IPS-18c (cell line): ENCODE data around the gene CBLN3.
A peak's percentile ranks its signal among the peaks of the same experiment; 100 is the strongest.
"Not testable (repeated sequence)": the region's sequence is repeated elsewhere in the genome, so short reads cannot be mapped to it uniquely, and the experiment has no call there.

Experiments
- H3K4me3 ChIP-seq: 2 replicates; pipeline ENCODE4 v1.7.0; 2013; ENCODE audit warnings: low read depth, mild to moderate bottlenecking, low read length, moderate library complexity; ENCODE audit not compliant: insufficient read depth
- H3K9me3 ChIP-seq: one replicate; pipeline ENCODE4 v1.6.1; 2013; ENCODE audit warnings: mild to moderate bottlenecking, low read length, moderate library complexity; ENCODE audit not compliant: control insufficient read depth, insufficient read depth

CBLN3 gene

DNA sequence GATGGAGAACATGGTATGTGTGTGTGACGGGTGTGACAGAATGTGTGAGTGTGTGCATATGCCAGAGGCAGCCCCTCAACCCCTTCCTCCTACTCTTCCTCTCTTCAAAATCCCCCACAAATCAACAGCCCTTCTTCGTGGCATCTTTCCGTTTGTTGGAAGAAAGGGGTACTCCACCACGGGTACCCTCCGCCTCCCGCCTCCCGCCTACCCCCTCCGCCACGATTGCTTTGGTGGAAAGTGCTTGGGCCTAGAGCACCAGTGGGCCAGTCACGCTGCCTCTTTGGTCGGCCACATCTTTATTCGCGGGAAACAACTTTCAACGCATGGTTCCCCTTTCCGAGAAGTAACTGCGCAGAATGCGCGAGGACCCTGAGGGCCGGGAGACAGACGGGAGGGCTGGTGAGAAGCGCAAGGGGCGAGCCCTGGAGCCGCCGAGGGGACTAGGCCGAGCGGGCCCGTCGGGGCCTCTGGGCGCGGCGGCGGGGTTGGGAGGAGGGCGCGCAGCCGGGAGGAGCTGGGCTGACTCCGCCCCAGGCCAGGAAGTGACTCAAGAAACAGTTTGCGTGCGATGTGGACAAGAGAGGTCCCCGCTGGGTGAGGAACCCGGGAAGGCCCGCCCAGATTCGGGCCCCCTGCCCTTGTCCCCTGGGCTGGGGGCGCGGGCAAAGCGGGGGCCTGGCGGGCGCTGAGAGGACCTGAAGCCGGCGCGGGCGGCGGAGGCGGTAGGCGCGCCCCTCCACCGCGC lies at the start of gene CBLN3, which contains the start of gene KHNYN:
Gene CBLN3 (minus strand): TSS at position 274 of the 748 bp plus-strand sequence. CDS start 614 bp downstream, outside the sequence.
Gene KHNYN (plus strand): TSS at position 560 of the 748 bp plus-strand sequence. CDS start 777 bp downstream, outside the sequence.
- peak within 1 kb of the TSS; percentile 77 for H3K4me3 ChIP-seq
- no peaks in the 10 kb centered on the region for H3K9me3 ChIP-seq

DNA sequence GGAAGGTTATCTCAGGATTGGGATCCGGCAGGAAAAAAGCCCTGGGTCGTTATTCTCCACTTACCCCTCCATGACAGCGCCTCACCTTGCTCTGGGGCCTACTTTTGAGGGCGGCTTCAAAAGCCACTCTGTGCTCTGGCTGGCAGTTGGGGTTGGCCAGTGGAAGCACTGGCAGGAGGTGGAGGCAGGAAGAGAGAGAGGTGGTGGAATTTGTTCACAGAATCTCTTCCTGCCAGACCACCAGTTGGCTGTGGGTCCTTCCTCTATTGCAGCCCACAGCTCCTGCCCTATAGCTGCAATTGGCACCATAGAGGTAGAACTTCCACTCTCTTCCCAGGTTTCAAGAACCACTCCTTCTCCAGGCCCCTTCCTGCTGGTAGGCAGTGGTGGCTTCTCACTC lies 45.8 kb upstream of the CBLN3 start:
- Histone ChIP-seq H3K4me3 (no peak overlapping the region), H3K9me3 (peaks cover 2% of the 10 kb centered on the region)

DNA sequence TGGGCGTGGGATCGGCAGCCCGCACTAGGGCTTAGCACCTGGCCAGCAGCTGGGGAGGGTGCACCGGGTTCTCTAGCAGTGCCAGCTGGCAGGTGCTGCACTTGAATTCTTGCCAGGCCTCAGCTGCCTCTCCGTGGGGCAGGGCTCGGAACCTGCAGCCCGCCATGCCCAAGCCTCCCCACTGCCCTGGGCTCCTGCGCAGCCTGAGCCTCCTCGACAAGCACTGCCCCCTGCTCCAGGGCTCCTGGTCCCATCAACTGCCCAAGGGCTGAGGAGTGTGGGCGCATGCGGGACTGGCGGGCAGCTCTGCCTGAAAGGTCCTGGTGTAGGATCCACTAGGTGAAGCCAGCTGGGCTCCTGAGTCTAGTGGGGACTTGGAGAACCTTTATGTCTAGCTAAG lies 43.7 kb upstream of the CBLN3 start:
- peaks cover 2% of the 10 kb centered on the region for H3K9me3 ChIP-seq
- H3K4me3 ChIP-seq = no peak overlapping the region

DNA sequence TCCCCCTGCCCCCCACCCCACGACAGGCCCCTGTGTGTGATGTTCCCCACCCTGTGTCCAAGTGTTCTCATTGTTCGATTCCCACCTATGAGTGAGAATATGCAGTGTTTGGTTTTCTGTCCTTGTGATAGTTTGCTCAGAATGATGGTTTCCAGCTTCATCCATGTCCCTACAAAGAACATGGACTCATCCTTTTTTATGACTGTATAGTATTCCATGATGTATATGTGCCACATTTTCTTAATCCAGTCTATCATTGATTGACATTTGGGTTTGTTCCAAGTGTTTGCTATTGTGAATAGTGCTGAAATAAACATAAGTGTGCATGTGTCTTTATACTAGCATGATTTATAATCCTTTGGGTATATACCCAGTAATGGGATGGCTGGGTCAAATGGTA lies 41.0 kb upstream of the CBLN3 start:
- not testable (repeated sequence) for H3K9me3 ChIP-seq

DNA sequence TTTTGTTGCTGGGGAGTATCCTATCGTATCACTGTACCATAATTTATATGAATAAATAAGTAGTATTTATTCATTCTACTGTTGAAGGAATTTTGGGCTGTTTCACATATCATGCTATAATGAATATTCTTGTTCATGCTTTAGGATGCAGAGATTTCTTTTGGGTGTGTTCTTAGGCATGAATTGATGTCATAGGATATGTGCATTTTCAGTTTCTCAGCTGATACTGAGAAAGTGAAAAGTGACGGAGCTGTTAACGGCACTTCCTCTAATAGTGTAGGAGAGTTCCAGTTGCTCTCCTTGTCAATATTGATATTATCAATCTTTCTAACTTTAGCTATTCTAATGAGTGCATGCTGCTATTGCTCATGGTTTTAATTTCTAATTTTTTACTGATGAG lies 36.3 kb upstream of the CBLN3 start:
- Histone ChIP-seq H3K9me3 (no peaks in the 10 kb centered on the region), H3K4me3 (no peak overlapping the region)

More for the DNA sequence above, 41.0 kb upstream of the CBLN3 start:
- H3K4me3 ChIP-seq = not testable (repeated sequence)

DNA sequence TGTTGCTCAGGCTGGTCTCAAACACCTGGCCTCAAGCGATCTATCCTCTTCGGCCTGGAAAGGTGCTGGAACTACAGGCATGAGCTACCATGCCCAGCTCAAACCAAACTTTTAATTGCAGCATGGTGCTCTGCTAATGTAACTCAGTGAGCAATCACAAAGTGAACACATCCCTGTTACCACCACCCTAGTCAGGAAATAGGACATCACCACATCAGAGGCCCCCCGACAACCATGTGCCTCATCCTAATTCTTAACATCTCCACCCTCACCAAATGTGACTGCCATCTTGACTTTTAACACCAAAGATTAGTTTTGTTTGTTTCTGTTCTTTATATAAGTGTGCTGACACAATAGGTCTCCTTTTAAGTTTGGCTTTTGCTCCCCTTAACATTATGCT lies 35.9 kb upstream of the CBLN3 start:
- H3K9me3 ChIP-seq = no peaks in the 10 kb centered on the region
- H3K4me3 ChIP-seq = no peak overlapping the region

DNA sequence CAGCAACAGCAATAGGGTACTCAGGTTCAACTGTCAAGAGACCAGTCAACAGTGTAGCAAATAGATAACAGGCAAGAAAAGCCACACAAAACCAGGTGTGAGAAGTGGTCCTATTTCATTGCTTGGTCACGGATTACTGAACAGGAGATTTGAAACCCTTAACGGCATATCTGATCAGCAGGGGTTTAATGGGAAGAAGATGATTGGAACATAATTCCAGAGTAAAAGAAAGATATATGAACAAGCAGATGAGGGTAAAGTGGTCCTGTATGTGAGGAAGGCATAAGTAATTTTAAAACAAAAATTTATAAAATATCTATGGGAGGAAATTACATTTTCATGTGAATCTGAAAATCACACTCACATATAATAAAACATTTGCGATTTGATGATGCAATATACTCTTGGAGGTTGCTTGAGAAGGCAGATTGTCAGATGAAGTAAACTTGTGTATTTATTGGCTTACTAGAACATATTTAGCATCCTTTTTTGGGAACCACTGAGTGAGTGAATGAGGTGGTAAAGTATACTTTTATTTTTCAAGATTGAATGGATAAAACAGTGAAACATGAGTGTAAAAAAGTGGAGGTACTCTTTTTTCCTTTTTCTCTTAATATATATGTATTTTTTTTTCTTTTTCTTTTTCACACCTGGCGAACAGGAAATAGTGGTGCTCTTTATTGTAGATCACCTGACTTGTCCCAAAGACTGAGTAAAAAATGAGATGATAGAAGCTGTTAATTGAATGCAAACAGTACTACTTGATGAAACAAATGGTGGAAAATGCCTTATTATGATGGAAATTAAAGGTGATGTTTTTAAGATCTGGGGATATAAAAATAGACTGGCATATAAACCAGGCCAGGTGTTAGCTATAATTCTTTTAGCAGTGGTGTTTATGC lies 34.7 kb upstream of the CBLN3 start:
- H3K9me3 ChIP-seq = peaks cover 2% of the 10 kb centered on the region
- no peak overlapping the region for H3K4me3 ChIP-seq

DNA sequence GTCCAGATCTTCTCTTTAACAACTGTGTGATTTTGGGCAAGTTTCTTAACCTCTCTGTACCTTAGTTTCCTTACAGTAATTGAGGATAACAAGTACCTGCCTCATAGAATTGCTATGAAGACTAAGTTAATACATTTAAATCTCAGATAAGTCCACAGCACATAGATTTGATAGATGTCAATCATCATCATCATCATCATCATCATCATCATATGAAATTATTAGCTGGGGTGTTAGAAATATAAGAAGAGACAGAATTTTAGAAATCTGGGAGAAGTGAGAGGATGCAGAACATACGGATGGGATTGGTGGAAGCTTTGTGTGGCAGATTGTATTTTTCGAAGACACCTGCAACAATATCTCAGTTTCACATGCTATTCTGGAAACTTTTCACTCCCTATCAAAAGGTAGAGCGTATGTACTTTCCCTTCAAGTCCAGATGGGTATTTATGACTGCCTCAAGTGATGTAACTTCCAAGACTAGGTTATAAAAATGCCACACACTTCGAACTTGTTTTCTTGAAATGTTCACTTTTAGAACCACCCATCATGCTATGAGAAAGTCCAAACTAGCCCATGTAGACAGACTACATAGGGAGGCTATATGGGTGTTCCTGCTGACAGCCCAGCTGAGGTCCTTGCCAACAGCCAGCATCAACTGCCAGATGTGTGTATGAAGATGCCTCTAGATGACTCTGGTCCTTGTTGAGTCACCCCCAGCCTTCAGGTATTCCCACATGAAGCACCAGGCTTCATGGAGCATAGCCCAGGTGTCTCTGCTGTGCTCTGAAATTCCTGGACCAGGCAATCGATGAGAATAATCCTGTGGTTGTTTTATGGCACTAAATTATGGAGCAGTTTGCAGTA lies 33.8 kb upstream of the CBLN3 start:
- Histone ChIP-seq H3K9me3 (peaks cover 2% of the 10 kb centered on the region), H3K4me3 (no peak overlapping the region)

DNA sequence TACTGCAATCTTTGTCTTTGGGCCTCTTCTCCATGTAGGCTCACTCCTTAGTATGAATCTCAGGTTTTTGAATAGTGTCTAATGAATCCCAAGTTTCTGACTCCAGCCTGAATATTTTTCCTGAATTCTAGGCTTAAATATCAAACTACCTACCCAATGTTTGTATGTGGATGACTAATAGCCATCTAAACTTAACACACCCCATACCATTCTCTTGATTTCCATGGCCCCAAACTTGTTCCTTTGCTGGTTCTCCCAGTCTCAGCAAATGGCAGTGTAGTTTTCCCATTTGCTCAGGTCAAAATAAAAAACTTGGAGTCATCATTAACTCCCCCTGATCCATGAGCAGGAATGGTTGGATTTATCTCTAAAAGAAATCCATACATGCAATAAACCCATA lies 31.9 kb upstream of the CBLN3 start:
- H3K4me3 ChIP-seq = no peak overlapping the region

DNA sequence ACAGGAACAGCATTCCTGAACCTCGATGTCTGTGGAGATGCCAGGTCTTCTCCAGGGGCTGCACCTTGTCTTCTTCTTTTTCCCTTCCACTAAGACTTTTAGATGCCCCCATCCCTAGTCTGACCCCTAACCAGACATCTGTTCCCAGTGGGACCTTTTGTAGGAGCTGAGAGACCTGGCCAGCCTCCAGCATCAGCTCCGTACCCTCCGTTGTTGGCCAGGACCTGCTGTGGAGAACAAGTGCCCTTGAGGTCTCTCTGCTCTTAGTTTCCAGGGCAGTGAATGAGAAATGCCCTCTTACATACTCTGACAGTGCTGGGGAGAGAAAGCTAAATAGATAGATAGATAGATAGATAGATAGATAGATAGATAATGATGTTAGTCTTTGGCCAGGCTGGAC lies 29.9 kb upstream of the CBLN3 start:
- Histone ChIP-seq H3K9me3 (peaks cover 5% of the 10 kb centered on the region), H3K4me3 (no peak overlapping the region)

More for the DNA sequence above, 31.9 kb upstream of the CBLN3 start:
- peaks cover 2% of the 10 kb centered on the region for H3K9me3 ChIP-seq

DNA sequence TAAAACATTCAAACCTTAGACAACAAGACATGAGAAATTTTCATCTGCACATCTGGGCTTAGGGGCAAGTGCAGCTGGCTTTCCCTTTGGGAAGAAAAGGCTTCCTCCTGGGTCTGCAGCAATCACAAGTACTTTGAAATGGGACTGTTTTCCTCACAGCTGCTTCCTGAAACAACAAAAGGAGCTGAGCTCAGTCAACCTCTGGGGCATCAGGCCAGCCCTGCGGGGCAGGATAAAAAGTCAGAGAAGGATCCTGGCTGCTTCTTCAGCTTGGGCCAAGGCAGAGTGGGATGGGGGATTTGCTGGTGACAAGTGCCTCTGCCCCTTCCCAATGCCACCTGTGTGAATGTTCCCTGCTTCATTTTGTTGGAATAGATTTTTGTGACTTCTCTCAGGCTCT lies 29.3 kb upstream of the CBLN3 start:
- Histone ChIP-seq H3K9me3 (peaks cover 5% of the 10 kb centered on the region), H3K4me3 (no peak overlapping the region)

DNA sequence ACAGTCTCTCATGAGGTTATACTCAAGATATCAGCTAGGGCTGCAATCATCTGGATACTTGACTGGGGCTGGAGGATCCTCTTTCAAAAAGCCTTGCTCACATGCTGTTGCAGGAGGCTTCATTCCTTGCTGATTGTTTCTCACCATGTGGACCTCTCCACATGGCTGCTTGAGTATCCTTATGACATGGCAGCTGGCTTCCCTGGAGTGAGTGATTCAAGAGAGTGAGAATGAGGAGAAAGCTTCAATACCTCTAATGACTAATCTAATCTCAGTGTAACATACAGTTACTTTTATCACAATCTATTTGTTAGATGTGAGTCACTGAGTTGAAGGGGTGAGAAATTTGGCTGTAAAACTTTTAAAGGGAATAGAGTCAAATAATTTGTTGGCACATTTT lies 27.5 kb upstream of the CBLN3 start:
- H3K4me3 ChIP-seq = no peak overlapping the region
- H3K9me3 ChIP-seq = peaks cover 5% of the 10 kb centered on the region

DNA sequence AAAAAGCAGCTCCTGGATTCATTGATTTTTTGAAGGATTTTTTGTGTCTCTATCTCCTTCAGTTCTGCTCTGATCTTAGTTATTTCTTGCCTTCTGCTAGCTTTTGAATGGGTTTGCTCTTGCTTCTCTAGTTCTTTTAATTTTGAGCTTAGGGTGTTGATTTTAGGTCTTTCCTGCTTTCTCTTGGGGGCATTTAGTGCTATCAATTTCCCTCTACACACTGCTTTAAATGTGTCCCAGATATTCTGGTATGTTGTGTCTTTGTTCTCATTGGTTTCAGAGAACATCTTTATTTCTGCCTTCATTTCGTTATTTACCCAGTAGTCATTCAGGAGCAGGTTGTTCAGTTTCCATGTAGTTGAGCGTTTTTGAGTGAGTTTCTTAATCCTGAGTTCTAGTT lies 21.4 kb upstream of the CBLN3 start:
- not testable (repeated sequence) for H3K9me3 ChIP-seq, H3K4me3 ChIP-seq

DNA sequence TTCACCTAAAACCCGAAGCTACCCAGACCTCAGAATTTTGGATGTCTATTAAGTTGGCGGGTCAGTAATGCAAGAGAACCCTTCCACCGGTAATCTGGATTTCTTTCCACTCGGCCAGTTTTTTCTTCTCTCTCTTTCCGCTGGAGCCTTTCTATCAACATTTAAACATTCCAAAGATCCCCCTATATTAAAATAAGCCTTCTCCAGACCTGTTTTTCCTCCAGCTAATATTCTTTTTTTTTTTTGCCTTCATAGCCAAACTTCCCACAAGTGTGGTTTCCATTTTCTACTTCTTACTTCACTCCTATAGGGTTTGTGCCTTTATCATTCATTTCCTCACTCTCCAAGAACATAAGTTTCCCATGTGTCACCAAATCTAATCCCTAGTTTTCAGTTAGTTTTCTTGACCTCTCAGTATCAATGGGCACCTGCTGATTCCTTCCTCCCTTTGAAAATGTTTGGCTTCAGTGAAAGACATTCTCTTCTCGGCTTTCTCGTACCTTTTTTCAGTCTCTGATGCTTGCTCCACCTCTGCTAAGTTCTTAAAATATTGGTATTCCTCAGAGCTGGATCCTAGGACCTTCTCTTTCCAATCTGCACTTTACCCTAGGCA lies 13.7 kb upstream of the CBLN3 start:
- H3K9me3 ChIP-seq = no peaks in the 10 kb centered on the region
- peak overlapping the region; percentile 78 for H3K4me3 ChIP-seq

DNA sequence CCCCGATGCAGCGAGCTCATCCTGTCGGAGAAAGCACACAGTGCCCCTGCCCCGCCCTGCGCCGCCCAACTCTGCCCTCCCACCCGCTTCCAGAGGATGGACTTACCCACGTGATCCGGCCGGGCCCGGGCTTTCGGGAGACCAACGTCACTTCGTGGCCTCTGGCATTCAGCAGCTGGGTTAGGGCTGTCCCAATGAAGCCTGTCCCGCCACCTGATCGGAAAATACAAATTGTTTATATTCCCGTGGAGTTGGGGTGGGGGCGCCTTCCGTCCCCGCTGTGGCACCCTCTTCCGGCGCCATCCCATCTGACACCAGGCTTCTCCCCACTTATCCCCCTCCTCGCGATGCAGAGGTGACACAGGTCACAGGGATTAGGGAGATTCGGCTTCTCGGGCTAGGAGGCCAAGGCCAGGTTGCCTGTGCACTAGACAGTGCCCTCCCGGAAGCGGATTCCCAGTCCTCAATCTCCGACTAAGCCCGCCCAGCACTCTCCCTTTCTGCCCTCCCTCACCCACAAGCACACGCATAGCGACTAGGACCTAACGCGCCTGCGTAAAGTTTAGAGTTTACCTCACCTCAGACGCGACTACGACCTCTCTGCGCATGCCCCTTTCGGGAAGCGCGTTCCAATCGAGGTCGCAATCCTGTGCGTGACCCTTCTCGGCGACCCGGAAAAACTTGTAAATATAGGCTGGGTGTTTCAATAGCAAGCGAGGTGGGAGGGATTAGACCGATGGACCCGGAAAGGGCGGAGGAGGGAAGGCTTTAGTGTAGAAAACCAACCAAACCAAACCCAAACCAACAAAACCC lies 13.0 kb upstream of the CBLN3 start, which contains the start of gene SDR39U1:
Gene SDR39U1 (minus strand): TSS at position 537 of the 813 bp plus-strand sequence. CDS start 7 bp downstream, at position 530.
- H3K9me3 ChIP-seq = no peaks in the 10 kb centered on the region

DNA sequence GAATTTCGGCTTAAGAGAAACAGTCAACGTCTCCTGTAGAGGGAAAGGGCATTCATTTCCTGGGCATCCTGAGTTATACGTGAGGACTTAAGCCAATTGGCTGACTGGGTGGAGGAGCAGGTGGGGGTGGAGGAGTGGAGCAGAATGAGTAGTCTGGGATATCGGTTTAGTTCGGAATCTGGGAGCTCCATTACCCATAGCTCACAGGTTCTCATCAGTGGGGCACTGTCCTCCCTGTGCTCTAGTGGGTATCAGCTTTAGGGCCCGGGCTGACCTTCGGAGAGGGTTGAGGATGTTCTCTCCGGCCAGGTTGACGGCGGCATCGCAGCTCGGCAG lies 12.4 kb upstream of the CBLN3 start:
- H3K9me3 ChIP-seq = no peaks in the 10 kb centered on the region

More for the DNA sequence above, 13.0 kb upstream of the CBLN3 start, which contains the start of gene SDR39U1:
- H3K4me3 ChIP-seq = peak within 1 kb of the TSS; percentile 87

More for the DNA sequence above, 12.4 kb upstream of the CBLN3 start:
- H3K4me3 ChIP-seq = peak overlapping the region; percentile 87
